Measurements from ENCODE around the gene ARHGAP33. TPM values are rescaled to one million over a fixed set of nuclear protein-coding genes. Genes with fewer than 3 reads are reported as not detected.

Gene ARHGAP33
- total and polyA plus RNA-seq, 2 of the 8 experiments (the other 6 are each of a cell fraction or from before 2014, with no cell fraction given): 6.5 to 25.2 TPM

GRCh38 chr19:35776102-35776788 lies 881 bp downstream of the ARHGAP33 start:
- 53% methylated on average over 12 of the region's 13 CpGs; no CpG with 5 or more reads in 1 of the 2 experiments for WGBS, 2 experiments (ENCODE audit: extremely low coverage in 1 of 2, insufficient coverage in 1 of 2, insufficient read length in 1 of 2, insufficient replicate concordance in 2 of 2, low coverage in 1 of 2, low lambda C conversion rate in 2 of 2, missing lambda C conversion rate in 1 of 2)
- Histone ChIP-seq H3K27me3 (replicated peaks in 1 of 4; ENCODE audit: control insufficient read depth in 3 of 4, extremely low read depth in 1 of 4, insufficient read depth in 3 of 4, low read length in 3 of 4) (peaks cover 0 to 9% (median 7%) of the 10 kb centered on the region in 4 experiments; a peak in 3 of 7 replicates), H4K5ac (ENCODE audit: insufficient read length, low read depth, low read length) (no peak overlapping the region), H3K4me2 (ENCODE audit: insufficient read depth in 1 of 2, low read depth in 2 of 2, low read length in 2 of 2) (peak overlapping the region; percentile 63 to 82), H3K56ac (replicated peaks; ENCODE audit: insufficient read length, low read depth, low read length) (no peak overlapping the region), H3K9me3 (ENCODE audit: insufficient read depth in 2 of 2, low read depth in 1 of 2, low read length in 1 of 2) (no peaks in the 10 kb centered on the region), H3K79me1 (ENCODE audit: low read depth, low read length) (no peaks in the 10 kb centered on the region; the same call in 1 of the 2 replicates), H3K9ac (replicated peaks in 1 of 4; ENCODE audit: extremely low read depth in 1 of 4, low read depth in 3 of 4, low read length in 3 of 4) (no peak overlapping the region), H4K91ac (replicated peaks; ENCODE audit: insufficient read length, low read length) (no peak overlapping the region), H2BK12ac (ENCODE audit: low read depth, low read length) (peak overlapping the region; percentile 0; the same call in 1 of the 2 replicates), H2AFZ (ENCODE audit: low read length) (no peak overlapping the region), H3K36me3 (ENCODE audit: control insufficient read depth in 2 of 4, insufficient read depth in 4 of 4, low read length in 3 of 4) (no peaks in the 10 kb centered on the region), H3K27ac (ENCODE audit: low read depth, low read length) (no peak overlapping the region), H2BK120ac (replicated peaks; ENCODE audit: low read depth, low read length) (no peak overlapping the region), H4K8ac (ENCODE audit: extremely low read depth, insufficient read depth, low read length) (no peak overlapping the region), H4K20me1 (replicated peaks in 1 of 2; ENCODE audit: control insufficient read depth in 1 of 2, insufficient read depth in 2 of 2, low read length in 2 of 2) (peaks cover 0 to 1% of the 10 kb centered on the region in 2 experiments), H3K4ac (replicated peaks; ENCODE audit: insufficient read length, low read depth, low read length) (peak overlapping the region; percentile 19), H2BK20ac (ENCODE audit: low read length) (0 out of 2 replicates have a peak overlapping the region, but pooled peaks have one; percentile 23), H3K18ac (ENCODE audit: extremely low read depth, low read length) (no peak overlapping the region; the same call in 1 of the 2 replicates), H3K4me3 (ENCODE audit: extremely low read depth in 1 of 4, insufficient read depth in 2 of 4, low read depth in 3 of 4, low read length in 4 of 4) (peak overlapping the region; percentile 34 to 83 (median 68)), H3K23me2 (ENCODE audit: low read depth, low read length) (peaks cover 4% of the 10 kb centered on the region; the same call in 1 of the 2 replicates), H3K14ac (ENCODE audit: insufficient read length) (no peak overlapping the region), H2AK5ac (ENCODE audit: low read depth, low read length) (no peak overlapping the region), H2BK5ac (ENCODE audit: low read depth, low read length) (0 out of 2 replicates have a peak overlapping the region, but pooled peaks have one; percentile 55), H3K23ac (ENCODE audit: insufficient read length) (no peak overlapping the region), H2BK15ac (ENCODE audit: low read length) (peak overlapping the region; percentile 96; the same call in 1 of the 2 replicates), H3K4me1 (replicated peaks in 1 of 4; ENCODE audit: control insufficient read depth in 3 of 4, insufficient read depth in 4 of 4, low read length in 3 of 4) (peaks cover 0 to 22% (median 17%) of the 10 kb centered on the region in 4 experiments; a peak in 6 of 7 replicates), H3K79me2 (ENCODE audit: control insufficient read depth in 1 of 2, insufficient read depth in 2 of 2, low read length in 2 of 2) (no peaks in the 10 kb centered on the region)
- TF ChIP-seq TCF12 (IDR thresholded peaks at IDR 0.05; ENCODE audit: low read depth, low read length): no peak
- no peak for TF ChIP-seq CBX5 (IDR thresholded peaks at IDR 0.05; ENCODE audit: low read depth, low read length)
- no peak for TF ChIP-seq RFX5 (IDR thresholded peaks at IDR 0.05; ENCODE audit: borderline replicate concordance, low read depth, low read length)
- no peak for TF ChIP-seq PHF8 (conservative IDR thresholded peaks at IDR 0.05; ENCODE audit: low read depth, low read length)
- no peak for TF ChIP-seq SIRT6 (IDR thresholded peaks at IDR 0.05; ENCODE audit: low read length)
- TF ChIP-seq KDM1A (IDR thresholded peaks at IDR 0.05; ENCODE audit: borderline replicate concordance, low read length): peak; percentile 78; the same call in 1 of the 2 replicates
- TF ChIP-seq BCL11A (IDR thresholded peaks at IDR 0.05; ENCODE audit: low read depth in 2 of 2, low read length in 2 of 2): no peak
- ChIA-PET CTCF (ENCODE audit: partially characterized antibody) (interaction anchor here (0.9 to 1.5 kb wide), 4 partner anchors 9 to 32 kb away, joined by 3 to 4 read pairs (median 3); partner anchors contain the start of gene HSPB6), POLR2A (ENCODE audit: partially characterized antibody) (interaction anchor here (0.6 to 3.1 kb wide), 6 partner anchors 8 to 109 kb away, joined by 3 to 11 read pairs (median 4); partner anchors contain the start of genes LIN37, PSENEN and U2AF1L4)
- no peak for DNase-seq (ENCODE audit: low read depth in 1 of 2, low spot score in 2 of 2)
- no peak for FAIRE-seq
